T follicular helper cell (primary cell): Measurements from ENCODE around the gene ITGA8.
"Not testable (repeated sequence)": the region's sequence is repeated elsewhere in the genome, so short reads cannot be mapped to it uniquely, and the experiment has no call there.

Experiments used
- DNase-seq: peaks from one replicate; pipeline ENCODE4 v3.0.0-alpha.2; 2020; ENCODE audit warnings: low read depth

ITGA8 gene

GRCh38 chr10:15681076-15681475 is 38.6 kb downstream of the ITGA8 start:
- no peak for DNase-seq

GRCh38 chr10:15678851-15679250 is 40.9 kb downstream of the ITGA8 start:
- no peak for DNase-seq

GRCh38 chr10:15672469-15672868 is 47.3 kb downstream of the ITGA8 start:
- no peak for DNase-seq

- no peak for DNase-seq
Observed at GRCh38 chr10:15670880-15671279, 48.8 kb downstream of the ITGA8 start.

GRCh38 chr10:15661574-15661973 is 58.1 kb downstream of the ITGA8 start:
- no peak for DNase-seq

GRCh38 chr10:15660990-15661389 is 58.7 kb downstream of the ITGA8 start:
- DNase-seq: no peak

GRCh38 chr10:15658069-15658702 is 61.5 kb downstream of the ITGA8 start:
- DNase-seq: no peak

- no peak for DNase-seq
Observed at GRCh38 chr10:15652757-15653156, 67.0 kb downstream of the ITGA8 start.

- no peak for DNase-seq
Observed at GRCh38 chr10:15652117-15652516, 67.6 kb downstream of the ITGA8 start.

- no peak for DNase-seq
Observed at GRCh38 chr10:15651175-15651574, 68.5 kb downstream of the ITGA8 start.

GRCh38 chr10:15642095-15642494 is 77.6 kb downstream of the ITGA8 start:
- no peak for DNase-seq

GRCh38 chr10:15640536-15641085 is 79.1 kb downstream of the ITGA8 start:
- no peak for DNase-seq

GRCh38 chr10:15636446-15636845 is 83.3 kb downstream of the ITGA8 start:
- DNase-seq: no peak

GRCh38 chr10:15632456-15633091 is 87.1 kb downstream of the ITGA8 start:
- DNase-seq: no peak

- not testable (repeated sequence) for DNase-seq
Observed at GRCh38 chr10:15631205-15631604, 88.5 kb downstream of the ITGA8 start.

GRCh38 chr10:15630353-15630752 is 89.4 kb downstream of the ITGA8 start:
- no peak for DNase-seq

- DNase-seq: no peak
Observed at GRCh38 chr10:15627617-15628196, 92.0 kb downstream of the ITGA8 start.

- DNase-seq: no peak
Observed at GRCh38 chr10:15626937-15627336, 92.8 kb downstream of the ITGA8 start.

- no peak for DNase-seq
Observed at GRCh38 chr10:15625261-15625660, 94.5 kb downstream of the ITGA8 start.

- no peak for DNase-seq
Observed at GRCh38 chr10:15624401-15625196, 95.1 kb downstream of the ITGA8 start.

GRCh38 chr10:15620836-15621515 is 98.7 kb downstream of the ITGA8 start:
- DNase-seq: no peak

GRCh38 chr10:15620337-15620736 is 99.4 kb downstream of the ITGA8 start:
- no peak for DNase-seq
